ENCODE results near the gene TMEM156.

TMEM156 gene

GRCh38 chr4:38924353-38924752, 107.9 kb downstream of the TMEM156 start:
- no peak for DNase-seq (ENCODE audit: low spot score)

- no peak for DNase-seq (ENCODE audit: low spot score)
Observed at GRCh38 chr4:38923746-38924145, 108.5 kb downstream of the TMEM156 start.

GRCh38 chr4:38921151-38921550, 111.1 kb downstream of the TMEM156 start:
- DNase-seq (ENCODE audit: low spot score) = no peak

- no peak for DNase-seq (ENCODE audit: low spot score)
Observed at GRCh38 chr4:38920677-38921076, 111.5 kb downstream of the TMEM156 start.

GRCh38 chr4:38920186-38920585, 112.0 kb downstream of the TMEM156 start:
- DNase-seq (ENCODE audit: low spot score) = no peak

- DNase-seq (ENCODE audit: low spot score) = no peak
Observed at GRCh38 chr4:38919494-38919893, 112.7 kb downstream of the TMEM156 start.

- DNase-seq (ENCODE audit: low spot score) = no peak
Observed at GRCh38 chr4:38917481-38918025, 114.7 kb downstream of the TMEM156 start.

Data from SW480 (cell line).